SK-N-SH (cell line): ENCODE measurements around the gene LRRC1. TPM values are rescaled to one million over a fixed set of nuclear protein-coding genes. Genes with fewer than 3 reads are reported as not detected.

Experiments used
- CTCF ChIA-PET: fragments of 300-600, 350-600 bp; formaldehyde crosslinking; extraction: SDS; loops from one replicate; lab custom pipeline; 2021; lab: Yijun Ruan, JAX
- POLR2A ChIA-PET: fragments of 350-600 bp; sonication (Branson Sonifier 250); formaldehyde crosslinking; extraction: SDS; loops from one replicate; lab custom pipeline; 2020; ENCODE audit warnings: antibody characterized with exemption, inconsistent platforms; lab: Yijun Ruan, JAX
- DNase-seq: peaks from one replicate; pipeline ENCODE4 v3.0.0; 2012
- H2AFZ ChIP-seq: fragments of 200-600 bp; sonication (generic); 2 replicates; pipeline ENCODE4 v1.8.1; 2016; ENCODE audit warnings: antibody characterized with exemption, mild to moderate bottlenecking, low read depth
- H3F3A ChIP-seq: fragments of 200-600 bp; sonication (generic); replicated peaks from 2 replicates; pipeline ENCODE3; 2016; ENCODE audit warnings: antibody characterized with exemption, mild to moderate bottlenecking; ENCODE audit not compliant: insufficient read depth
- H3K27ac ChIP-seq, 2 experiments: fragments of 200-500 bp in 1 of 2; fragments of 200-600 bp in 1 of 2; sonication (Bioruptor generic) in 1 of 2; sonication (generic), shearing (Covaris generic) in 1 of 2; 2 replicates each; pipeline versions ENCODE4 v1.5.1 to v1.6.1; 2014 to 2016; ENCODE audit warnings: low read depth in 2 of 2, inconsistent platforms in 1 of 2, low read length in 1 of 2, mild to moderate bottlenecking in 1 of 2, mixed read lengths in 1 of 2
- H3K27me3 ChIP-seq: fragments of 200-600 bp; sonication (generic), shearing (Covaris generic); 2 replicates; pipeline ENCODE4 v1.6.1; 2016; ENCODE audit warnings: mixed run types; ENCODE audit not compliant: insufficient read depth
- H3K36me3 ChIP-seq, 2 experiments: fragments of 200-500 bp in 1 of 2; fragments of 200-600 bp in 1 of 2; sonication (Bioruptor generic) in 1 of 2; sonication (generic) in 1 of 2; replicated peaks in 1 of 2; 2 replicates each; pipeline versions ENCODE3 to v1.5.1; 2014 to 2016; ENCODE audit warnings: low read length in 1 of 2, mild to moderate bottlenecking in 1 of 2; ENCODE audit not compliant: insufficient read depth in 2 of 2, control insufficient read depth in 1 of 2
- H3K4me1 ChIP-seq, 2 experiments: fragments of 200-500 bp in 1 of 2; fragments of 200-600 bp in 1 of 2; sonication (Bioruptor generic) in 1 of 2; sonication (generic), shearing (Covaris generic) in 1 of 2; 2 replicates each; pipeline versions ENCODE4 v1.5.1 to v1.6.1; 2014 to 2016; ENCODE audit warnings: low read depth in 1 of 2, low read length in 1 of 2, mixed run types in 1 of 2; ENCODE audit not compliant: insufficient read depth in 2 of 2, control insufficient read depth in 1 of 2
- H3K4me2 ChIP-seq: fragments of 200-600 bp; sonication (generic), shearing (Covaris generic); 2 replicates; pipeline ENCODE4 v1.6.1; 2017; ENCODE audit warnings: mixed run types
- H3K4me3 ChIP-seq, 2 experiments: fragments of 200-500 bp in 1 of 2; fragments of 200-600 bp in 1 of 2; sonication (Bioruptor generic) in 1 of 2; sonication (generic), shearing (Covaris generic) in 1 of 2; 2 replicates each; pipeline versions ENCODE4 v1.5.1 to v1.8.1; 2014 to 2016; ENCODE audit warnings: low read depth in 2 of 2, inconsistent platforms in 1 of 2, low read length in 1 of 2, mild to moderate bottlenecking in 1 of 2, mixed read lengths in 1 of 2, moderate library complexity in 1 of 2
- H3K79me2 ChIP-seq: fragments of 200-600 bp; sonication (generic); 2 replicates; pipeline ENCODE4 v1.8.1; 2017; ENCODE audit warnings: mild to moderate bottlenecking; ENCODE audit not compliant: insufficient read depth
- H3K9ac ChIP-seq: fragments of 200-600 bp; sonication (generic); 2 replicates; pipeline ENCODE4 v1.6.1; 2017; ENCODE audit warnings: mixed run types
- H3K9me2 ChIP-seq: fragments of 200-600 bp; sonication (generic); 2 replicates; pipeline ENCODE4 v1.6.1; 2017; ENCODE audit warnings: mixed run types
- H3K9me3 ChIP-seq: fragments of 200-600 bp; sonication (generic); 2 replicates; pipeline ENCODE4 v1.6.1; 2017; ENCODE audit warnings: mixed run types, mild to moderate bottlenecking, moderate library complexity
- H4K20me1 ChIP-seq: fragments of 200-600 bp; sonication (generic); 2 replicates; pipeline ENCODE4 v1.6.1; 2017; ENCODE audit warnings: mild to moderate bottlenecking, mixed run types; ENCODE audit not compliant: insufficient read depth
- CHD2 ChIP-seq: fragments of 150-350 bp; IDR thresholded peaks from 2 replicates; pipeline ENCODE4 v1.6.1; 2018; ENCODE audit warnings: low read length; ENCODE audit not compliant: partially characterized antibody
- ELF1 ChIP-seq: IDR thresholded peaks from 2 replicates; pipeline ENCODE4 v1.4.0; 2012
- EP300 ChIP-seq, 2 experiments: IDR thresholded peaks; 2 replicates each; pipeline versions ENCODE4 v1.4.0 to v1.6.1; 2012; ENCODE audit warnings: borderline replicate concordance in 1 of 2, low read depth in 1 of 2, low read length in 1 of 2
- EZH2phosphoT487 ChIP-seq: fragments of 200-600 bp; sonication (generic); IDR thresholded peaks from 2 replicates; pipeline ENCODE4 v1.6.1; 2017; ENCODE audit warnings: low read depth, mixed run types, mild to moderate bottlenecking, antibody characterized with exemption, moderate library complexity, borderline replicate concordance
- FOSL2 ChIP-seq: IDR thresholded peaks from 2 replicates; pipeline ENCODE4 v1.4.0; 2012; ENCODE audit warnings: low read depth, mild to moderate bottlenecking, moderate library complexity, borderline replicate concordance
- FOXJ3 ChIP-seq: sonication (generic); formaldehyde crosslinking; IDR thresholded peaks from 2 replicates; pipeline ENCODE4 v1.5.1; 2020; ENCODE audit warnings: mild to moderate bottlenecking, missing genetic modification reagents
- FOXM1 ChIP-seq: IDR thresholded peaks from 2 replicates; pipeline ENCODE4 v1.4.0; 2012; ENCODE audit warnings: low read depth, mild to moderate bottlenecking
- GABPA ChIP-seq: IDR thresholded peaks from 2 replicates; pipeline ENCODE4 v1.4.0; 2012; ENCODE audit warnings: low read depth, mild to moderate bottlenecking
- GATA2 ChIP-seq: sonication (generic); formaldehyde crosslinking; IDR thresholded peaks from 2 replicates; pipeline ENCODE4 v1.5.0; 2020; ENCODE audit warnings: mild to moderate bottlenecking, missing genetic modification reagents
- MAX ChIP-seq: IDR thresholded peaks from 2 replicates; pipeline ENCODE4 v1.4.0; 2012; ENCODE audit warnings: low read depth
- MEF2A ChIP-seq: IDR thresholded peaks from 2 replicates; pipeline ENCODE4 v1.4.0; 2012; ENCODE audit warnings: low read depth, borderline replicate concordance
- MXI1 ChIP-seq: IDR thresholded peaks from 2 replicates; pipeline ENCODE4 v1.6.1; 2012; ENCODE audit warnings: mild to moderate bottlenecking, low read depth, low read length, improper control_type of control experiment
- NRF1 ChIP-seq: IDR thresholded peaks from 2 replicates; pipeline ENCODE4 v1.6.1; 2012; ENCODE audit warnings: low read depth, mild to moderate bottlenecking, low read length
- PBX3 ChIP-seq: IDR thresholded peaks from 2 replicates; pipeline ENCODE4; 2012
- RAD21 ChIP-seq: IDR thresholded peaks from 2 replicates; pipeline ENCODE4 v1.6.1; 2012; ENCODE audit warnings: mild to moderate bottlenecking, low read length
- RCOR1 ChIP-seq: fragments of 150-350 bp; IDR thresholded peaks from 2 replicates; pipeline ENCODE4 v1.6.1; 2017; ENCODE audit warnings: antibody characterized with exemption, low read length
- RFX5 ChIP-seq: IDR thresholded peaks from 2 replicates; pipeline ENCODE4 v1.6.1; 2012; ENCODE audit warnings: mild to moderate bottlenecking, improper control_type of control experiment, low read length
- SMC3 ChIP-seq: IDR thresholded peaks from 2 replicates; pipeline ENCODE4 v1.6.1; 2012; ENCODE audit warnings: low read depth, low read length, improper control_type of control experiment
- TCF12 ChIP-seq: IDR thresholded peaks from 2 replicates; pipeline ENCODE4 v1.4.0; 2012
- TEAD4 ChIP-seq: IDR thresholded peaks from 2 replicates; pipeline ENCODE4 v1.4.0; 2012; ENCODE audit warnings: mild to moderate bottlenecking, borderline replicate concordance; ENCODE audit not compliant: insufficient read depth
- YY1 ChIP-seq: IDR thresholded peaks from 2 replicates; pipeline ENCODE4 v1.4.0; 2012; ENCODE audit warnings: low read depth, mild to moderate bottlenecking
- ZBTB33 ChIP-seq: IDR thresholded peaks from 2 replicates; pipeline ENCODE4 v1.4.0; 2012; ENCODE audit warnings: low read depth, borderline replicate concordance
- WGBS: methylation state at CpG from one replicate; pipeline ENCODE4 v1.1.6; 2017; ENCODE audit warnings: low lambda C conversion rate; 5-methylcytosine and 5-hydroxymethylcytosine counted together
- polyA plus RNA-seq, 3 experiments: library from polyadenylated mRNA; depleted of rRNA; stranded (reverse); fragments of >200 nt; gene quantifications; 2 replicates each; pipeline ENCODE4 v1.2.3, GENCODE V29; 2012
- TF ChIP-seq, protein P1 (sequence below): IDR thresholded peaks from 2 replicates; pipeline ENCODE4 v1.4.0; 2012; ENCODE audit warnings: low read depth, borderline replicate concordance

Gene LRRC1
- polyA plus RNA-seq, 1 of the 3 experiments (the other 2 are of a cell fraction): 0.84 TPM

DNA sequence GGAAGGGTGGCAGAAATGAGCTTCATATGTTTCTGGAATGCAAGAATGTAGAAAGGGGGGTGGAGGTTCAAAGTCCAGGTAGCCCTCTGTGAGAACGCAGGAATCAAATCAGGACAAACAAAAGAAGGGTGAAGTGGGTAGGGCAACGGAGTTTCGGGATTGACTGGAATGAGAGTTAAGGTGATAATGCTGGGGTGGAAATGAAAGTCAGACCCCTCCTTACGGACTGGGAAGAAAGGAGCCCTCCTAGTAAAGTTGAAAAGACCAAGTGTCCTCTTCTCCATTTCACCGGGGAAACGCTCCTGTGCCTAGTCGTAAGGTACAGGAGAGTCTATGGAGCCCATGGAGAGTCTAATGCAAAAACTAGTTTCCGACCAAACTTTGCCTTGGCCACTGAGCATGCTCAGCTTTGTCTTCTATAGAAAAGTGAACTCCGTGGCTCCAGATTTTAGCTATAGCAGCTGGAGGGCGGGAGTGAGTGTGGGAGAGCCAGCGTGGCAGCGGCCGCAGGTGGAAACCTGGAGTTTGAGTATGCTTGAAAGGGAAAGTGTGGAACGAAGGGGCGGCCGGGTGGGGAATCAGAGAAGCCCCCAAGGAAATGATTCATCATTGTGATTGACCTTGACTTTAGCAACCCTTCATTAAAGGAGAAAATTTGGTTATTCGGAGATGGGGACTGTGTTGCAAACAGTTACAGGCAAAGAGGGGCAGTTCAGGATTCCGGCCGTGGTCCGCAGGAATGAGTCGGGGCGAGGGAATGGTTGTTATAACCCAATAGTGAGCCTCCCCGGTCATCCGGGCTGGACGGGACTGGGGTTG, 1.3 kb upstream of the LRRC1 start:
- Histone ChIP-seq H3K36me3 (no peaks in the 10 kb centered on the region), H3K9me3 (0 out of 2 replicates have a peak, but pooled peaks cover 4% of the 10 kb centered on the region), H3K79me2 (no peaks in the 10 kb centered on the region), H4K20me1 (no peaks in the 10 kb centered on the region), H3K27ac (no peak overlapping the region; a peak in 2 of 4 replicates), H3K4me2 (peak overlapping the region; percentile 100), H3K4me3 (peak overlapping the region; percentile 62 to 97), H3K9me2 (no peaks in the 10 kb centered on the region), H3F3A (peaks cover 4% of the 10 kb centered on the region), H2AFZ (peak overlapping the region; percentile 95), H3K4me1 (peaks cover 0 to 20% of the 10 kb centered on the region in 2 experiments; a peak in 1 of 4 replicates), H3K9ac (no peak overlapping the region), H3K27me3 (peaks cover 26% of the 10 kb centered on the region; the same call in 1 of the 2 replicates)
- 3% methylated on average over 22 of the region's 25 CpGs for WGBS
- CTCF ChIA-PET: interaction anchor here (0.7 to 2.8 kb wide), 5 partner anchors 14 to 1744 kb away, joined by 3 to 8 read pairs (median 3); no protein-coding TSS in a partner anchor
- TF ChIP-seq GABPA: no peak
- peak; percentile 73 for TF ChIP-seq NRF1
- peak; percentile 44; the same call in 1 of the 2 replicates for TF ChIP-seq MAX
- POLR2A ChIA-PET: interaction anchor here (0.6 kb wide), 1 partner anchor 141 kb away, joined by 3 read pairs; no protein-coding TSS in a partner anchor
- DNase-seq: peak; percentile 37

DNA sequence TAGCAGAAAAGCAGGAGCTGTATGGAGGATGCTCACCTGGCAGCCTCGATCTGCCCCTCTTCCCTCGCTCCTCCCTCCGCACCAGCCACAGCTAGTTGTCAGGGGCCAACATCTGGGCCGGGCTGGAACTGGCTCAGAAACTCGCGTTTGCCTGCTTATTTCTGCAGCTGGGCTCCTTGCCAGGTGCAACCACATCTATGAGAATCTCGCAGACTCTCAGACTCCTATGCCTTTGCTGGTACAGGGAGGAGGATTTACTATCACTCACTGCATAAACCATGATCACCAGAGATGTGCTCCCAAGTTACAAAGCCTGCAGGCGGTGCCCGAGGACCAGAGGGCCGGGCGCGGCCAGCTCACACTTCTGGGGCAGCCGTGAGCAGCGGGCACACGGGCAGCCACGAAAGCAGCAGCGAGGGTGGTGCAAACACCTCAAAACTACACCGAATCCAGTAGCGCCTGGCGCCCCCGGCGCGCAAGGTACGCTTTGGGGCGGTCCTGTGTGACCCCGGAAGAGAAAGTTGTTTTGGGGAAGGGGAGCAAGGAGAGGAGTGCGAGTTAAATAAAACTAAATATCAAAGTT, 577 bp upstream of the LRRC1 start:
- Histone ChIP-seq H3K4me3 (peak overlapping the region; percentile 62 to 97), H3K9ac (peak overlapping the region; percentile 59; the same call in 1 of the 2 replicates), H3K79me2 (no peaks in the 10 kb centered on the region), H3K36me3 (no peaks in the 10 kb centered on the region), H3K27ac (peak overlapping the region; percentile 18 to 48; a peak in 3 of 4 replicates), H3K9me2 (no peaks in the 10 kb centered on the region), H3K4me1 (peaks cover 0 to 20% of the 10 kb centered on the region in 2 experiments; a peak in 1 of 4 replicates), H2AFZ (peak overlapping the region; percentile 95), H3K4me2 (peak overlapping the region; percentile 100), H4K20me1 (no peaks in the 10 kb centered on the region), H3K27me3 (peaks cover 26% of the 10 kb centered on the region; the same call in 1 of the 2 replicates), H3K9me3 (no peaks in the 10 kb centered on the region), H3F3A (peaks cover 4% of the 10 kb centered on the region)
- peak; percentile 55 for DNase-seq
- POLR2A ChIA-PET: interaction anchor here (0.6 kb wide), 1 partner anchor 142 kb away, joined by 3 read pairs; no protein-coding TSS in a partner anchor
- CTCF ChIA-PET: interaction anchor here (0.6 to 2.8 kb wide), 6 partner anchors 13 to 1025 kb away, joined by 3 to 8 read pairs (median 4); no protein-coding TSS in a partner anchor
- 1% methylated on average over 21 of the region's 27 CpGs for WGBS
- TF ChIP-seq RFX5 (no peak), FOXM1 (no peak), GATA2 (CRISPR knock-in tag) (no peak), SMC3 (no peak), FOSL2 (no peak), FOXJ3 (CRISPR knock-in tag) (no peak), YY1 (no peak), EP300 (IDR thresholded peaks at IDR 0.05; ENCODE audit: borderline replicate concordance in 1 of 2, low read depth in 1 of 2, low read length in 1 of 2) (no peak), MXI1 (no peak), EZH2phosphoT487 (no peak), TCF12 (no peak; the same call in 1 of the 2 replicates), MEF2A (no peak), CHD2 (no peak), ZBTB33 (no peak), RAD21 (0 out of 2 replicates have a peak, but pooled peaks have one; percentile 10), TEAD4 (no peak), RCOR1 (no peak), ELF1 (peak; percentile 46; the same call in 1 of the 2 replicates), PBX3 (no peak)
- TF ChIP-seq, protein P1, sequence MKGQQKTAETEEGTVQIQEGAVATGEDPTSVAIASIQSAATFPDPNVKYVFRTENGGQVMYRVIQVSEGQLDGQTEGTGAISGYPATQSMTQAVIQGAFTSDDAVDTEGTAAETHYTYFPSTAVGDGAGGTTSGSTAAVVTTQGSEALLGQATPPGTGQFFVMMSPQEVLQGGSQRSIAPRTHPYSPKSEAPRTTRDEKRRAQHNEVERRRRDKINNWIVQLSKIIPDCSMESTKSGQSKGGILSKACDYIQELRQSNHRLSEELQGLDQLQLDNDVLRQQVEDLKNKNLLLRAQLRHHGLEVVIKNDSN: no peak
